Measurements from ENCODE around the gene DGLUCY. TPM values are rescaled to one million over a fixed set of nuclear protein-coding genes. Genes with fewer than 3 reads are reported as not detected.

Gene DGLUCY
- total and polyA plus RNA-seq, 2 donors (not counting 1 experiment from before 2014, with no cell fraction given), result 91.5 to 103 TPM

DNA sequence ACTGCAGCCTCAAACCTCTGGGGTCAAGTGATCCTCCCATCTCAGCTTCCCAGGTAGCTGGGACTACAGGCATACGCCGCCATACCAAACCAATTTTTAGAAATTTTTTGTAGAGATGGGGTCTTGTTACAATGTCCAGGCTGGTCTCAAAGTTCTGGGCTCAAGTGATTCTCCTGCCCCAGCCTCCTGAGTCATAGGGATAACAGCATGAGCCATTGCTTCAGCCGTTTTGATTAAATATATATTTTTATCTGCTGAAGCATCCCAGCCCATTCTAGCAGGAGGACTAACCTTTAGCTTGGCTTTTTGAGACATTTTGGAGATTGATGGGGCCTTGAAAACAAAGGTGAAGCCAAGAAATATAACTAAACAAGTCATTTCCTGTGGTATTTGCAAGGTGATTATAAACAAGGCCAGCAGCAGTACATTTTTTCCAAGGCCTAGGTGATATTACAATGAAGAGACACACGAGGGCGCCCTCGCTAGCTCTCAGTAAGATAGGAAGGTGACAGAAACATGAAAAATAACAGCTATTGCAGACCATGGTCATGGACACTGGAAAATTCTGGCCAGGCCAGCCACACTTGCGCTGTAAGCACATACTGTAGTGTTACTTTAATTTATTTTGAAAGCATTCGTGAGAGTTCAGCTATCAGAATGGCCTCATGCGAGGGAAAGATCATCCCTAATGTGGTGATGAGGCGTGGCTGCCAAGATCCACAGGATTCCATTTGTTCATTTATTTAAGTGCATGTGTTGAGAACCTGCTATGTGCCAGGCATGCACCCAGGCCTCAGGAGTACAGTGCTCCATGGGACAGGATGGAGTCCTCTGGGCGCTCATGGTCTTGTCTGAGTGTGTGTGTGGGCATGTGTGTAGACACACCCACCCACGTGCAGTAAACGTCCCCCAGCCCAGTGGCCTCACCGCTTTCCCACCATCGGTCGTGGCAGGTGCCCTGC, 63.5 kb downstream of the DGLUCY start:
- Histone ChIP-seq H3K27me3 (replicated peaks in 1 of 4; ENCODE audit: control extremely low read depth in 1 of 4, control insufficient read depth in 3 of 4, insufficient read depth in 4 of 4, low read length in 3 of 4) (no peaks in the 10 kb centered on the region), H3K4me3 (ENCODE audit: control extremely low read depth in 1 of 5, extremely low read depth in 1 of 5, insufficient read depth in 1 of 5, low read depth in 2 of 5, low read length in 4 of 5) (no peak overlapping the region), H4K20me1 (ENCODE audit: control insufficient read depth, insufficient read depth, low read length, poor library complexity, severe bottlenecking) (no peaks in the 10 kb centered on the region), H2AFZ (ENCODE audit: insufficient read depth, low read depth, low read length, poor library complexity, severe bottlenecking) (no peak overlapping the region), H3K4me2 (replicated peaks; ENCODE audit: low read depth, low read length, poor library complexity, severe bottlenecking) (no peak overlapping the region), H3K9ac (ENCODE audit: low read length) (no peak overlapping the region), H3K9me3 (ENCODE audit: control extremely low read depth in 1 of 3, control insufficient read depth in 2 of 3, insufficient read depth in 1 of 3, low read length in 2 of 3) (no peaks in the 10 kb centered on the region), H3K79me2 (ENCODE audit: control insufficient read depth, insufficient read depth, low read length) (peaks cover 8% of the 10 kb centered on the region), H3K27ac (ENCODE audit: low read length in 2 of 2) (peak overlapping the region in 1 of 2 donors; percentile 12), H3K4me1 (ENCODE audit: control insufficient read depth in 2 of 2, insufficient read depth in 2 of 2, low read length in 2 of 2) (peaks cover 0 to 12% of the 10 kb centered on the region in 2 donors), H3K36me3 (replicated peaks in 1 of 2; ENCODE audit: control extremely low read depth in 1 of 2, control insufficient read depth in 1 of 2, extremely low read depth in 1 of 2, insufficient read depth in 2 of 2, low read length in 1 of 2) (peaks cover 0 to 51% of the 10 kb centered on the region in 2 experiments)
- Mint-ChIP-seq H3K27me3 (no peaks in the 10 kb centered on the region), H3K4me1 (peaks cover 7% of the 10 kb centered on the region), H3K9me3 (ENCODE audit: insufficient read depth) (no peaks in the 10 kb centered on the region), H3K27ac (no peak overlapping the region), H3K4me3 (no peak overlapping the region)
- intact Hi-C loops (cut with micrococcal nuclease), result loop anchor here (1.0 kb wide), 2 partner anchors 241 to 274 kb away; no protein-coding TSS in a partner anchor
- TF ChIP-seq EZH2 (IDR thresholded peaks at IDR 0.05; ENCODE audit: borderline replicate concordance, insufficient read depth, low read depth, low read length, poor library complexity, severe bottlenecking) (no peak), CTCF (IDR thresholded peaks at IDR 0.05) (peak; percentile 95)
- WGBS (ENCODE audit: insufficient coverage), result 76% methylated on average over 13 of the region's 16 CpGs
- ATAC-seq (ENCODE audit: low read depth) (peak; percentile 83), DNase-seq (peak; percentile 77)
- CTCF ChIA-PET, result interaction anchor here (0.6 to 13.2 kb wide), 48 partner anchors 8 to 1890 kb away, joined by 3 to 449 read pairs (median 4); partner anchors contain the start of gene GPR68
- POLR2A ChIA-PET, result interaction anchor here (0.7 kb wide), 1 partner anchor 109 kb away, joined by 3 read pairs; no protein-coding TSS in a partner anchor

DNA sequence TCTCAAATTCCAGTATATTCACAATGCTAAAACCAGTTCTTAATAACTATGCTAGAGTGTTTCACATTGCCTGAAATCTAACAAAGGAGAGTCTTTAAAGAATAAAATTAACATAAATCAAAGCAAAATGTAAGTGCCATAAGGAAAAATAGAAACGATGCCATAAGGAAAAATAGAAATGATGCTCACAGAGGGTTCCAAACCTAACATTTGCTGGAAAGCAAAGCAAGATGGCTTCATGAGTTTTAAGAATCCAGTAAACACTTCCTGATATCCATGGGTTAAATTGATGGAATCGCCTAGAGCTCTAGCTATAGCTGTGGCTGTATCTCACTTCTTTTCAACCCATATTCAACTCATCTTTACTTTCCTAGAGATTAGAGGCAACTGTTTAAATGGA, 66.7 kb downstream of the DGLUCY start:
- H3K4me3 Mint-ChIP-seq, result no peak overlapping the region
- Histone ChIP-seq H3K79me2 (ENCODE audit: control insufficient read depth, insufficient read depth, low read length) (peaks cover 5% of the 10 kb centered on the region), H3K4me2 (replicated peaks; ENCODE audit: low read depth, low read length, poor library complexity, severe bottlenecking) (no peak overlapping the region), H3K9ac (ENCODE audit: low read length) (no peak overlapping the region), H4K20me1 (ENCODE audit: control insufficient read depth, insufficient read depth, low read length, poor library complexity, severe bottlenecking) (no peaks in the 10 kb centered on the region), H3K9me3 (ENCODE audit: control extremely low read depth in 1 of 3, control insufficient read depth in 2 of 3, insufficient read depth in 1 of 3, low read length in 2 of 3) (no peaks in the 10 kb centered on the region), H3K4me1 (ENCODE audit: control insufficient read depth in 2 of 2, insufficient read depth in 2 of 2, low read length in 2 of 2) (peaks cover 0 to 7% of the 10 kb centered on the region in 2 donors), H2AFZ (ENCODE audit: insufficient read depth, low read depth, low read length, poor library complexity, severe bottlenecking) (no peak overlapping the region), H3K27me3 (replicated peaks in 1 of 4; ENCODE audit: control extremely low read depth in 1 of 4, control insufficient read depth in 3 of 4, insufficient read depth in 4 of 4, low read length in 3 of 4) (no peaks in the 10 kb centered on the region), H3K36me3 (replicated peaks in 1 of 2; ENCODE audit: control extremely low read depth in 1 of 2, control insufficient read depth in 1 of 2, extremely low read depth in 1 of 2, insufficient read depth in 2 of 2, low read length in 1 of 2) (peaks cover 0 to 44% of the 10 kb centered on the region in 2 experiments), H3K4me3 (ENCODE audit: control extremely low read depth in 1 of 5, extremely low read depth in 1 of 5, insufficient read depth in 1 of 5, low read depth in 2 of 5, low read length in 4 of 5) (no peak overlapping the region), H3K27ac (ENCODE audit: low read length in 2 of 2) (no peak overlapping the region)
- DNase-seq (no peak), ATAC-seq (ENCODE audit: low read depth) (no peak)
- WGBS (ENCODE audit: insufficient coverage), result 100% methylated on average over 1 of the region's 2 CpGs
- peaks cover 4% of the 10 kb centered on the region for H3K4me1 Mint-ChIP-seq
- no peaks in the 10 kb centered on the region for H3K9me3 Mint-ChIP-seq (ENCODE audit: insufficient read depth)
- TF ChIP-seq CTCF (IDR thresholded peaks at IDR 0.05) (no peak), EZH2 (IDR thresholded peaks at IDR 0.05; ENCODE audit: borderline replicate concordance, insufficient read depth, low read depth, low read length, poor library complexity, severe bottlenecking) (no peak)
- H3K27me3 Mint-ChIP-seq, result no peaks in the 10 kb centered on the region
- ChIA-PET POLR2A (no interaction called here), CTCF (interaction anchor here (4.9 to 11.0 kb wide), 2 partner anchors 62 to 104 kb away, joined by 42 to 449 read pairs; partner anchors contain the start of gene GPR68)
- intact Hi-C loops (cut with micrococcal nuclease), result no loop called here
- H3K27ac Mint-ChIP-seq, result no peak overlapping the region
